ENCODE measurements around the gene RAB13.

The RAB13 gene

GRCh38 chr1:153977250-153978240 lies 8.6 kb downstream of the RAB13 start, which contains the start of gene JTB:
Gene JTB (minus strand): TSS chr1:153977674. CDS start chr1:153977252, 422 bp downstream.
- DNase-seq, result peak; percentile 76

DNA sequence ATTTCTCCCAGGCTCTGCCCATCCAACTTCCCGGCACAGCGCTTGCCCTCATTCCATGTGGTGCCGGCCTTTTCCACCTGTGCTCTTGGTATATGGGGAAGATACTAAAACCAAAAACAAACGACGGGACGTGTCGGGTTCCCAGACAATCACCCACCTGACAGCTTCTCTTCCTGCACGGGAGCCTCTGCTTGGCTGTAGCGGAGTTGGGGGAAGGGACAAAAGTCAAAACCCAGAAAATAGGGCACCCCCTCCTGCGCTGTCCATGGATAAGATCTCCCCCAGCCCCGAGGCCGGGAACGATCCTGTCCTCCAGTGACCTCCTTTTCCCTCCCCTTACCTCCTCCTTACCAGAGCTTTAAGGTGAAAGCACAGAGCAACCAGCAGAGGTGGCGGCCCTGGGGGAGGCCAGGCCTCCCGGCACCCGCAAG lies 9.3 kb downstream of the RAB13 start:
- no peak for DNase-seq

DNA sequence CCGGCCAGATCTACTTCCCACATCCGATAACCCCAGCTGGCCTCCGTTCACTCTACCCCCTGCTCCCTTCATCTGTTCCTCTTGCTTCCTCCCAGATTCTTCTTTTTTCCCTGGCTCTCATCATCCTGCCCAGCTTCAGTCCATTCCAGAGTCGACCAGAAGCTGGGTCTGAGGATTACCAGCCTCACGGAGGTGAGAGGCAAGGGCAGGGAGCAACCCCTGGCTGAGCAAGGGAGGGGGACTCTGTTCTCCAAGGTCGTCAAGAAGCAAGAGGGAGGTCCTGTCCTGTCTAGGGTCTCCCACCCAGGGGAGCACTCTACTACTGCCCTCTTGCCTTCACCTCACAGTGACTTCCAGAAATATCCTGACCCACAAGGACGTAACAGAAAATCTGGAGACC lies 12.6 kb downstream of the RAB13 start:
- DNase-seq, result no peak

DNA sequence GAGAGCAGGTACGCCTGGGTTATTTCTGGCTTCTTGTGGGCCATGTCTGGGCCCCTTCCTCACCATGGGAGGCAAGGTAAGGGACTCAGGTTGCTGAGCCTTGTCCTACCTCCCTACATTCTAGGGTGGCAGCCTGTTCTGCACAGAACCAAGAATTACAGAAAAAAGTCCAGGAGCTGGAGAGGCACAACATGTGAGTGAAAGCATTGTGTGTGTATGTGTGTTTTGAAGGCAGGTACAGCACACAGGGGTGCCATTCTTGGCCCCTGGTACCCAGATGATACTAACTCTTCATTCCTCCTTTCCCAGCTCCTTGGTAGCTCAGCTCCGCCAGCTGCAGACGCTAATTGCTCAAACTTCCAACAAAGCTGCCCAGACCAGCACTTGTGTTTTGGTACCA lies 13.1 kb downstream of the RAB13 start:
- DNase-seq, result no peak

- DNase-seq, result no peak
Observed at GRCh38 chr1:153970346-153970745, 15.8 kb downstream of the RAB13 start.

DNA sequence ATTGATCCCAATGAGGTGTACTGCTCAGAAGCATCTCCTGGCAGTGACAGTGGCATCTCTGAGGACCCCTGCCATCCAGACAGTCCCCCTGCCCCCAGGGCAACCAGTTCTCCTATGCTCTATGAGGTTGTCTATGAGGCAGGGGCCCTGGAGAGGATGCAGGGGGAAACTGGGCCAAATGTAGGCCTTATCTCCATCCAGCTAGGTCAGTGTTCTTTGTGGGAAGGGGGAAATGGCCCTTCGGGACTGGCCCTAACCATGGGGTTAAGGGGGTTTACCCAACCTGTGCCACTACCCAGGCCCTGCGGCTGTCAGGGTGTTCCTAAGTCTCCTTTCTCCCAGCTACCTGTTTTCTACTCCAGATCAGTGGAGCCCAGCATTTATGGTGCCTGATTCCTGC lies 17.2 kb downstream of the RAB13 start:
- DNase-seq, result no peak

- DNase-seq, result no peak
Observed at GRCh38 chr1:153968408-153968807, 17.7 kb downstream of the RAB13 start.

GRCh38 chr1:153968000-153968363 lies 18.2 kb downstream of the RAB13 start:
- no peak for DNase-seq

DNA sequence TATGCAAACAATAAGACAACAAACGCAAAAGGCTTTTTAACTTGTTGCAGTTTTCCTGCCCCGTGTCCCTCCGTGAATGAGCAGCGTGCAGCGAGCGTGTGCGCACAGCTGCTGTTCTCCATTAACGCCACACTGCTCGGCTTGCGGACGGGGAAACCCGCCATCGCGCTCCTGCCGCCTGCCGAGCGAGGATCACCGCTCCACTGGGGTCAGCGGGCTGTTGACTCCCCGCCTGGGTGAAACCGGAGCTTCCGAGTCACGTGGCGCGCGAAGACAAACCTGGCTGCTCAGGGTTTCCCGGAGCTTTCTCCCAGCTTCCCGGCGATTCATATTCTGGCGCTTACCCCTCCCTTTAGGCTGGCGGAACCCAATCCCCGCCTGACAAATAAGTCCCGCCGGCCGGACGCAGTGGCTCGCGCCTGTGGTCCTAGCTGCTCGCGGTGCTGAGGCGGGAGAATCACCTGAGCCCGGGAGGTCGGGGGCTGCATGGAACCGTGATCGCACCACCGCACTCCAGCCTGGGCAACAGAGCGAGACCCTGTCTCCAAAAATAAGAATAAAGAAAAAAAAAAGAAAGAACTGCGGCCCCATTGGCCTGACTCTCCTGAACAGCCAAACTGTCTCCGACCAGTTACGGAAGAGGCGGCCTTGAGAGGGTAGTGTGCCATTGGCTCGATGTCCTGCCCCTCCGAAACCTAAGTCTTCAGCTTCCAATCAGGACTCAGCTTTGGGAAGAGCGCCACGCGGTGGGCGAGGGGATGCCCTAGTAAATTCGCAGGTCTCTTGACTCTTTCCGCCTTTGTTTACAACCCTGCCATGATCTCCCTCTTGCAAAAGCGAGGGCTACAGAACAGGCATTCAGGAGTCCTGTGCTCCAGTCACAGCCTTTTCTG lies 18.8 kb downstream of the RAB13 start, which contains the start of gene CREB3L4:
Gene CREB3L4, plus strand, starts transcription at position 796 of the 893 bp plus-strand sequence. CDS start 624 bp downstream, outside the sequence.
- peak; percentile 64 for DNase-seq

GRCh38 chr1:153963850-153964331 lies 22.2 kb downstream of the RAB13 start:
- DNase-seq, result no peak

DNA sequence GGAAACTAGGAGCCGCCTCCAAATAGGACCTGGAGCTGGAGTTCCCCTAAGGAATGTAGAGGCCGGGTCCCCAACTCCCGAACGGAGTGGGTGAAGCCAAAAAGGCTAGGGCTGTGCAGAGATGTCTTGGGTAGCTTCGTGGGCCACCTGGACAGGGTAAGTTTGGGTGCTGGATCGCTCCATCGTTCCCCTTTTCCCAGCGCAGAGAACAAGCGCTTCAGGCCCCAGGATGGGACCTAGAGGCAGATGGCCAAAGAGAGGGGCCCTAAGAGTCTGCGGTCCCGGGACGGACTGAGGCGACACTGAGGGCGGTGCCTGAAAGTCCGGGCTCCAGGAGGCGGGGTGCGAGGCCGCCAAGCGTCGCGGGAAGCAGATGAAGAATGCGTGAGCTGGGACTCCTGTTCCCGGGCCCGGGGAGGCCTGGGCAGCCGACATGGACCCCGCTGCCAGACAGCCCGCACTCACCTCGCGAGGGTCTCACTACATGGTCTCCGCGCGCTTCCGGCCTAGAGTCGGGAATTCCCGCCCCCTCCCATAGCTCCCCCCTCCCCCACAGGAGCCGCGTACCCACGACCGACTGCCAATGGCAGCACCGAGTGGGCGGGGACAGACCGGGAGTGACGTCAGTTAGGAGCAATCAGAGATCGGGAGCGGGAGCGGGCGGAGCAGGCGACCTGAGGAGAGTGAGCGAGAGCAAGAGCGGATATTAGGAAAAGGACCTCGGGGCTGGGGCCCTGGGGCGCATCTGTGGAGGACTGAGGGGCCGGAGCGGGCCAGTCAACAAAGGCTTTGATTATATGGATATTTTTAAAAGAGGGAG lies 22.9 kb downstream of the RAB13 start, which contains the start of gene SLC39A1:
Gene SLC39A1, minus strand, starts transcription at position 508 of the 820 bp plus-strand sequence. CDS start 822 bp downstream, outside the sequence.
- peak; percentile 94 for DNase-seq

DNA sequence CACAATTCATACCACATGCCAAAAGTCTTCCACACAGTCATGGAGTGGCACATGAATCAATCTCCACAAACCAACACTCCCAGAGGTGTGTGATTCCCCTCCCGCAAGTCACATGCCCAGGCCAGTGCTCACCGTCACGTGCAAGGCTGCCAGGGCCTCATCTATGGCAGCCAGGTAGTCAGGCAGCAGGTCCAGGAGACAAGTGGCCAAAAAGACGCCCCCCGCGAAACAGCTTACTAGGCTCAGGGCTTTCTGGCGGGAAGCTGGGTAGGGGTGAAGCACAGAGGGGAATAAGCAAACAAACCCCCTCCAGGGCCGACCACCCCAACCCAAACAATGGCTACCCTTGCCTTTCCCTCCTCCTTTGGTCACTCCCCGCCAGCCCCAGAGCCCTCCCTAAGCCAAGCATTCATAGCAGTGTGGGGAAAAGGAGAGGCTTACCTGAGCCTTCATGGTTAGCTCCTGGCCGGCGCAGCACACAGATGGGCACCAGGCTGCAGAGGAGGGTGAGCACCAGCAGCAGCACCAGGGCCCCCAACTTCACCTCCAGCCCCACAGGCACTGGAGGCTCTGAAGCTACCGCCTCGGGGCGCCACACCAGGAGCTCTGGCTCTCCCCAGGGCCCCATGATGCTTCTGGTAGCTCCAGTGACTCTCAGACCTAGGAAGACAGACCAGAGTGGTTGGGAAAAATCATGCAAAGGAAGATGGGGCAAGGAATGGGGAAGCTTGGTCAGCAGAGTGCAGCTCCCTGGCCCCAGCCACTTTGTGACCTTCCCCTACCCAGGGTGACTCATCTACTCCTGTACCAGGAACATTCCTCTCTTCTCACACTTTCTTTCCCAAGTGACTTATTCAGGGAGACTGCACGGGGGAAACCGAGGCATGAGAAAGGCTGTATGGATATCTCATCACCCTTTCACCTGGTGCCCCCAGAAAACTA lies 23.8 kb downstream of the RAB13 start:
- DNase-seq, result no peak

- no peak for DNase-seq
Observed at GRCh38 chr1:153961421-153961820, 24.7 kb downstream of the RAB13 start.

- no peak for DNase-seq
Observed at GRCh38 chr1:153960206-153960605, 25.9 kb downstream of the RAB13 start.

GRCh38 chr1:153959454-153959853 lies 26.7 kb downstream of the RAB13 start:
- DNase-seq, result no peak

DNA sequence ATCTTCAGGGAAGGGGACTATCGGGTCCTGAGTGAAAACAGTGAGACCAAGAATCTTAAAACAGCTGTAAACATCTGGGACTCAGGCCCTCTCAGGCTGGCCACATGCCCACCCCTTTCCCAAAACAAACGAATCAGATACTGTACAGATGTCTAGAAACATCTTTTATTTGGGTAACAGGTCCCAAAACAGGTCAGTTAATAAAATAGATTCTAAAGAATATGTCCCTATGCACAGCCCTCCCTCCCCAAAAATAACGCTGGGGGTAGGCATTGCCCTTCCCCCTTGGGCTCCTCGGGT lies 27.2 kb downstream of the RAB13 start:
- no peak for DNase-seq

DNA sequence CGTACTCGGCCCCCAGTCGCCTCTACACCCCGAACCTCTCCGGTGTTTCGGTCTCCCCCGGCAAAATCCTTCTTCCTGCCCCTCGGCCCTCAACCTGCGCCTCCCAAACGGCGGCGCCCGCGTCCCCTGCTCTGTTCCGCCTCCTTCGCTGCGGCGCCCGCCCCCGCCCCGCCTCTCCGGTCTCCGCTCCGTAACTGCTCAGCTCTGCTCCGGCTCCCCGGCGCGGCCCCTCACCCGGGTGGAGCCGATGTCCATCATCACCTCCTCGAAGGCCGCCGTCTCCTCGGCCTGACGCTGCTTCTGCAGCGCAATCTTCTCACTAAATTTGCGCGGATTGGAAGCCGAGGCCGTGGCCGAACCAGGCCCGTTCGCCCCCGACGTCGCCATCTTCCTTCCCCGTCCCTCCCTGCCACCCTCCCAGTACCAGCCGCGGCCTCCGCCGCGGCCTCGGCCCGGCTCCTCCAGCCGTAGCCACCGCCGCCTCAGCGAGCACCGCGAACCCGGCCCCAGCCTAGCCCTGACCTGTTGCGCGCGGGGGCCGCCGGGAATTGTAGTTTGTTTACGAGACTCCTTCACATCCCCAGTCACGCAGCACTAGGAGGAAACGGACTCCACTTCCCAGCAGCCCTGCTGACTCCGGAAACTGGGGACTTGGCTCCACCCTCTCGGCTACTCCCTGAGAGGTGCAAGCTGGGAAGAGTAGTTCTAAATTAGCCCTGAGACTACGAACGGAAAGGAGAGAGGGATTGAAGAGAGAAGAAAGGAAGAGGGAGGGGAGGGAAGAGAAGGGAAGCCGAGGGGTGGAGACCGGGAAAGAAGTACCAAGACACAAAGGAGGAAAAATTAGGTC lies 27.8 kb downstream of the RAB13 start, which contains the start of gene CRTC2:
Gene CRTC2, minus strand, starts transcription at position 502 of the 850 bp plus-strand sequence. Its CDS starts 115 bp downstream, at position 387.
- DNase-seq, result peak; percentile 97

- no peak for DNase-seq
Observed at GRCh38 chr1:153957744-153958110, 28.4 kb downstream of the RAB13 start.

DNA sequence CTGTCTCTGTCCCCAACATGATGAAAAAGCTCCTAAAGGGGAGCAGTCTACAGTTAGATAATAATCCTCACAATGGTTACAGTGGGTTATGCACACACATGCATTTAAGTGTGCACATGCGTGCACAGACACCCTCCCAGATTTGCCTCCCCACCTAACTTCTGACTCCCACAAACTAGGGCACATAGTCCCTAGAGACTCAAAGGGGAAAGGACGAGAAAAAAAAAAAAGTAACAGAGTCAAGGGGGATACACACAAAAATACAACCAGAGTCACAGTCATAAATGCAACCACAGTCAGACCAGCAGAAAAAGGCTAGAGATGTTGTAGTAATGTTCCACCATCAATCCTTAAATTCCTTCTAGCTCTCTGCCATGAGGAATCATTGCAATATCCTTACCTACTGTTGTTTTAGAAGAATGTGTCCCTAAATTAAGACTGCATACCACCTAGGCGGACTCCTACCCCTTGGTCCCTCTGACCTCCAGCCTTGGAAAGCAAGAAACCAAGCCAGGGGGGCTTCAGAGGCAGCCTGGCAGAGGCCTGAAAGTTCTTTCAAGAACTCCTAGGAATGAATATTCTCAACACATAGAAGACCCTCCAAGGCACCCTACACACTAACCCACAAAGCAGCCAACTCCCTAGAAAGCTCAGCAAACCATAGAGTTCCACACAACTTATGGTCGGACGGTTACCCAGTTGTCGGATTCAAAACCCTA lies 29.0 kb downstream of the RAB13 start:
- DNase-seq, result no peak

All from activated T-cell treated with anti-CD3 and anti-CD28 coated beads for 4 hours (primary cell).